GM12873 (cell line): Measurements from ENCODE around the gene SLC35G6.

Experiments used
- TF ChIP-seq, protein P1 (sequence below): IDR thresholded peaks from 2 replicates; pipeline ENCODE4 v1.5.1; 2012; ENCODE audit warnings: low read depth, mild to moderate bottlenecking, moderate library complexity, low read length, control low read depth; ENCODE audit not compliant: insufficient read depth; ENCODE audit errors: missing control alignments

SLC35G6 gene

DNA sequence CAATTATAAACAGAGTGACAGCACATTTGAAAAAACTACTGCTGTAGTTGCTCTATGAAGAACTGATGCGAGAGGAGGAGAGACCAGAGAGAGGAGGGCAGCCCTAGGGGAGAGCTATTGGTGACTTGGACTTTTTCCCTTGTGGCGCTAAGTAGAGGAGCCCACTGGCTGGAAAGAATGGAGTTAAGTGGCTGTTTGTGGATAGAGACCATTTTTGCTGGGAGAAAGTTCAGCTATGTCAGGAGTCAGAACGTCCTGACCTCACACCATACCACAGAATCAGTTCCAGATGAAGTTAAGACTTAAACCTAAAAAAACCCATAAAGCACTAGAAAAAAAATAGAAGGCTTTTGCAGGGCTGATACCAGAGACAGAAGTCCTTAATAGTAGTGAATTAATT lies 4.9 kb downstream of the SLC35G6 start:
- TF ChIP-seq, protein P1, sequence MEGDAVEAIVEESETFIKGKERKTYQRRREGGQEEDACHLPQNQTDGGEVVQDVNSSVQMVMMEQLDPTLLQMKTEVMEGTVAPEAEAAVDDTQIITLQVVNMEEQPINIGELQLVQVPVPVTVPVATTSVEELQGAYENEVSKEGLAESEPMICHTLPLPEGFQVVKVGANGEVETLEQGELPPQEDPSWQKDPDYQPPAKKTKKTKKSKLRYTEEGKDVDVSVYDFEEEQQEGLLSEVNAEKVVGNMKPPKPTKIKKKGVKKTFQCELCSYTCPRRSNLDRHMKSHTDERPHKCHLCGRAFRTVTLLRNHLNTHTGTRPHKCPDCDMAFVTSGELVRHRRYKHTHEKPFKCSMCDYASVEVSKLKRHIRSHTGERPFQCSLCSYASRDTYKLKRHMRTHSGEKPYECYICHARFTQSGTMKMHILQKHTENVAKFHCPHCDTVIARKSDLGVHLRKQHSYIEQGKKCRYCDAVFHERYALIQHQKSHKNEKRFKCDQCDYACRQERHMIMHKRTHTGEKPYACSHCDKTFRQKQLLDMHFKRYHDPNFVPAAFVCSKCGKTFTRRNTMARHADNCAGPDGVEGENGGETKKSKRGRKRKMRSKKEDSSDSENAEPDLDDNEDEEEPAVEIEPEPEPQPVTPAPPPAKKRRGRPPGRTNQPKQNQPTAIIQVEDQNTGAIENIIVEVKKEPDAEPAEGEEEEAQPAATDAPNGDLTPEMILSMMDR: no peak

GRCh38 chr17:7490144-7490543 lies 8.9 kb downstream of the SLC35G6 start:
- TF ChIP-seq, protein P1: no peak

DNA sequence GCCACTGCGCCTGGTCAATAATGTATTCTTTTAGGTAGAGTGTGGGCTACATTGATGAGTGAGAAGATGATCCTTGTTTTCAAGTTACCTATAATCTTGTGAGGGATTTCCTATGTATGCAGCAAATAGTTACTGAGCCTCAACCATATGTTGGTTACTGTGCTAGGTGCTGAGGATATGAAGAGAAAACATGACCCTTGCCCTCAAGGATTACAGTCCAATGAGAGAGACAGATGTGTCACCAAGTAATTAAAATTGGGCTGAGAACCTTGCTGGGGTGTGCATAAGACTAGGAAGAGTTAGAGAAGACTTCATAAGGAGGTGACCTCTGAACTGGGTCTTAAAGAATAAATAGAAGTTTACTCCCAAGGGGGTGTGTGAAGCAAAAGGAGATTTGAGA lies 10.3 kb downstream of the SLC35G6 start:
- TF ChIP-seq, protein P1: no peak

DNA sequence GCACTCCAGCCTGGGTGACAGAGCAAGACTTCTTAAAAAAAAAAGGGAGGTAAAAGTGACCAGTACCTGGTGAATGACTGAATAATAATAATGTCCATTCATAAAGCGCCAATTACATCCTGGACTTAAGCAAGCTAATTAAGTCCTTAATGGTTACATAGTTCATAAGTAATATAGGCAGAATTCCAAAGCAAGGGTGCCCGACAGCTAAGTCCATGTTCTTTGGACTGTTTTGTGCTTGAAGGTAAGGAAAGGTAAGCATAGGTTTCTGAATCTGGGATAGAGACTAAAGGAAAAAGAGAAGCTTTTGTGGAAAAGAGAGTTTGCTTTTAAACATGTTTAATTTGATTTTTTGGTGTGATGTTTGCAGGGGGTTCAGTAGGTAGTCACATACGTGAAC lies 12.7 kb downstream of the SLC35G6 start:
- TF ChIP-seq, protein P1: no peak

DNA sequence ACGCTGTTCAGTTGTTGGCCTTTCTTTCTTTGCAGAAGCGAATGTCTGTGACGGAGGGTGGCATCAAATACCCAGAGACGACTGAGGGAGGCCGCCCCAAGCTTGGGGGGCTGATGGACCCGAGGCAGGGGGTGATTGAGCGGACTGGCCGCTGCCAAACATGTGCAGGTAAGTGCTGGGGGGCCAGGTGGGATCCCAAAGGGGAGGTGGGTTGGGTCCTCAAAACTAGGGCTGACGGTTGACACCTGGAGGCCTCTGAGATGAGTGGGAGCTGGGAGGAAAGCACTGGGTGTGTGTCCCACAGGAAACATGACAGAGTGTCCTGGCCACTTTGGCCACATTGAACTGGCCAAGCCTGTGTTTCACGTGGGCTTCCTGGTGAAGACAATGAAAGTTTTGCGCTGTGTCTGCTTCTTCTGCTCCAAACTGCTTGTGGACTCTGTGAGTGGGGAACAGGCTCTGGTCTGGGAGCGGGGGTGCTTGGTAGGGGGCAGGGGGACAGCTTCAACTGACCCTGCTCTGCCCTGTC lies 14.7 kb downstream of the SLC35G6 start:
- TF ChIP-seq, protein P1: no peak

DNA sequence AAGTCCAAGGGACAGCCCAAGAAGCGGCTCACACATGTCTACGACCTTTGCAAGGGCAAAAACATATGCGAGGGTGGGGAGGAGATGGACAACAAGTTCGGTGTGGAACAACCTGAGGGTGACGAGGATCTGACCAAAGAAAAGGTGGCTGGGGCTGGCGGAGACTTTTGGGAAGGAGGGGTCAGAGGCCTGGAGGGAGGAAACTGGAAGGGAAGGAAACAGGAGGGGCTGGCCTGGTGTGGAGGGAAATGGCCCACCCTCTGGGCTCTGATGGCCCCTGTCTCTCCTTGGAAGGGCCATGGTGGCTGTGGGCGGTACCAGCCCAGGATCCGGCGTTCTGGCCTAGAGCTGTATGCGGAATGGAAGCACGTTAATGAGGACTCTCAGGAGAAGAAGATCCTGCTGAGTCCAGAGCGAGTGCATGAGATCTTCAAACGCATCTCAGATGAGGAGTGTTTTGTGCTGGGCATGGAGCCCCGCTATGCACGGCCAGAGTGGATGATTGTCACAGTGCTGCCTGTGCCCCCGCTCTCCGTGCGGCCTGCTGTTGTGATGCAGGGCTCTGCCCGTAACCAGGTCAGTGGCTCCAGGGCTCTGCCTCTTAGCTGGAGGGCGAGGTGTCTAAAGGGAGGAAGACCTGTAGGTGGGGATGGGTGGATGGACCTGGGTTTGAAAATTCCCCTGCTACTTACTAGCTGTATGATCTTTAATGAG lies 15.4 kb downstream of the SLC35G6 start:
- TF ChIP-seq, protein P1: no peak

- TF ChIP-seq, protein P1: no peak
These were observed 16.0 kb downstream of the SLC35G6 start for GRCh38 chr17:7497228-7497627.
